ENCODE measurements around the gene PKIG. TPM values are rescaled to one million over a fixed set of nuclear protein-coding genes. Genes with fewer than 3 reads are reported as not detected.

PKIG gene
- total RNA-seq, 1 experiment from 2014 or later: 20.1 TPM

GRCh38 chr20:44593751-44594150 is 11.4 kb downstream of the PKIG start:
- Histone ChIP-seq H2AFZ (ENCODE audit: low read depth, low read length, poor library complexity, severe bottlenecking) (no peak overlapping the region), H3K4me1 (ENCODE audit: control insufficient read depth in 1 of 2, insufficient read depth in 2 of 2, low read length in 2 of 2) (peaks cover 0 to 3% of the 10 kb centered on the region in 2 experiments; a peak in 1 of 4 replicates), H3K36me3 (ENCODE audit: control insufficient read depth in 1 of 2, insufficient read depth in 2 of 2, low read length in 2 of 2) (no peaks in the 10 kb centered on the region; a peak in 1 of 4 replicates), H3K9me3 (ENCODE audit: control insufficient read depth in 1 of 2, insufficient read depth in 1 of 2, low read depth in 1 of 2, low read length in 2 of 2) (no peaks in the 10 kb centered on the region), H3K79me2 (ENCODE audit: insufficient read depth, low read length) (no peaks in the 10 kb centered on the region), H3K9ac (ENCODE audit: low read length) (no peak overlapping the region), H3K4me2 (ENCODE audit: low read length) (no peak overlapping the region), H3K27ac (ENCODE audit: low read depth, low read length) (no peak overlapping the region), H3K27me3 (ENCODE audit: insufficient read depth, low read length) (no peaks in the 10 kb centered on the region), H3K4me3 (replicated peaks in 1 of 2; ENCODE audit: low read depth in 1 of 2, low read length in 2 of 2) (no peak overlapping the region), H3K9me2 (ENCODE audit: insufficient read depth) (no peaks in the 10 kb centered on the region), H4K20me1 (ENCODE audit: insufficient read depth) (no peaks in the 10 kb centered on the region)
- POLR2A ChIA-PET: no interaction called here
- BruUV-seq (replicated peaks): no TSS peak
- no peak for TF ChIP-seq SIN3A (IDR thresholded peaks at IDR 0.05; ENCODE audit: low read depth)
- TF ChIP-seq POLR2A (IDR thresholded peaks at IDR 0.05; ENCODE audit: borderline replicate concordance, extremely low read depth, insufficient read depth, insufficient read length): no peak
- no peak for TF ChIP-seq ELF1 (IDR thresholded peaks at IDR 0.05; ENCODE audit: borderline replicate concordance, low read depth)
- TF ChIP-seq ATF3 (IDR thresholded peaks at IDR 0.05): no peak
- no peak for TF ChIP-seq YY1 (IDR thresholded peaks at IDR 0.05; ENCODE audit: extremely low read depth, insufficient replicate concordance, low read depth, low read length)
- TF ChIP-seq POLR2AphosphoS5 (IDR thresholded peaks at IDR 0.05; ENCODE audit: low read depth, low read length): no peak
- no peak for TF ChIP-seq EGR1 (IDR thresholded peaks at IDR 0.05; ENCODE audit: low read depth)
- no peak for TF ChIP-seq ZBTB33 (IDR thresholded peaks at IDR 0.05; ENCODE audit: extremely low read depth, insufficient replicate concordance, low read length)
- TF ChIP-seq ZNF274 (IDR thresholded peaks at IDR 0.05; ENCODE audit: low read depth, low read length): no peak
- TF ChIP-seq REST (IDR thresholded peaks at IDR 0.05; ENCODE audit: low read depth): no peak
- TF ChIP-seq ZFX (IDR thresholded peaks at IDR 0.05): no peak
- no peak for TF ChIP-seq SRF (IDR thresholded peaks at IDR 0.05; ENCODE audit: low read depth)
- no peak for TF ChIP-seq MAX (IDR thresholded peaks at IDR 0.05)
- no peak for TF ChIP-seq EZH2phosphoT487 (IDR thresholded peaks at IDR 0.05; ENCODE audit: borderline replicate concordance)
- DNase-seq (ENCODE audit: low read depth, low spot score) (no peak), ATAC-seq (no peak)
- intact Hi-C loops (cut with micrococcal nuclease): no loop called here
- RAD21 ChIA-PET (ENCODE audit: low non-redundant PET in 1 of 2, low total read pairs in 2 of 2, uncharacterized antibody in 2 of 2, unreplicated experiment in 2 of 2): no interaction called here
- CTCF ChIA-PET: no interaction called here
